ENCODE measurements around the gene SLC16A11.

SLC16A11 gene

GRCh38 chr17:7081341-7082062 lies 37.6 kb upstream of the SLC16A11 start:
- Histone ChIP-seq H3K4me1 (ENCODE audit: insufficient read depth, poor library complexity, severe bottlenecking) (no peaks in the 10 kb centered on the region), H3K9me3 (ENCODE audit: severe bottlenecking) (no peaks in the 10 kb centered on the region), H3K4me3 (ENCODE audit: severe bottlenecking) (no peak overlapping the region), H3K27me3 (ENCODE audit: insufficient read depth, poor library complexity, severe bottlenecking) (no peaks in the 10 kb centered on the region), H3K27ac (ENCODE audit: poor library complexity, severe bottlenecking) (no peak overlapping the region), H3K36me3 (ENCODE audit: low read depth) (no peaks in the 10 kb centered on the region)
- DNase-seq (ENCODE audit: low spot score): no peak
- ATAC-seq (ENCODE audit: low read depth): no peak
- no peak for TF ChIP-seq CTCF (IDR thresholded peaks at IDR 0.05; ENCODE audit: poor library complexity, severe bottlenecking)

GRCh38 chr17:7080456-7081041 lies 36.7 kb upstream of the SLC16A11 start:
- no peak for DNase-seq (ENCODE audit: low spot score)
- H3K4me1 ChIP-seq (ENCODE audit: insufficient read depth, poor library complexity, severe bottlenecking): no peaks in the 10 kb centered on the region
- H3K4me3 ChIP-seq (ENCODE audit: severe bottlenecking): no peak overlapping the region
- H3K9me3 ChIP-seq (ENCODE audit: severe bottlenecking): no peaks in the 10 kb centered on the region
- no peak for ATAC-seq (ENCODE audit: low read depth)
- H3K36me3 ChIP-seq (ENCODE audit: low read depth): no peaks in the 10 kb centered on the region
- H3K27ac ChIP-seq (ENCODE audit: poor library complexity, severe bottlenecking): no peak overlapping the region
- no peak for TF ChIP-seq CTCF (IDR thresholded peaks at IDR 0.05; ENCODE audit: poor library complexity, severe bottlenecking)
- no peaks in the 10 kb centered on the region for H3K27me3 ChIP-seq (ENCODE audit: insufficient read depth, poor library complexity, severe bottlenecking)

GRCh38 chr17:7079581-7080455 lies 35.9 kb upstream of the SLC16A11 start, which contains the start of gene CLEC10A:
Gene CLEC10A (minus strand): TSS chr17:7080251. CDS start chr17:7078812, 1,439 bp downstream.
- no peak for TF ChIP-seq CTCF (IDR thresholded peaks at IDR 0.05; ENCODE audit: poor library complexity, severe bottlenecking)
- Histone ChIP-seq H3K36me3 (ENCODE audit: low read depth) (no peaks in the 10 kb centered on the region), H3K27me3 (ENCODE audit: insufficient read depth, poor library complexity, severe bottlenecking) (no peaks in the 10 kb centered on the region), H3K4me1 (ENCODE audit: insufficient read depth, poor library complexity, severe bottlenecking) (no peaks in the 10 kb centered on the region), H3K4me3 (ENCODE audit: severe bottlenecking) (no peak within 1 kb of the TSS), H3K9me3 (ENCODE audit: severe bottlenecking) (no peaks in the 10 kb centered on the region), H3K27ac (ENCODE audit: poor library complexity, severe bottlenecking) (no peak within 1 kb of the TSS)
- ATAC-seq (ENCODE audit: low read depth) (no peak), DNase-seq (ENCODE audit: low spot score) (no peak)

GRCh38 chr17:7078711-7079110 lies 34.8 kb upstream of the SLC16A11 start:
- Histone ChIP-seq H3K36me3 (ENCODE audit: low read depth) (no peaks in the 10 kb centered on the region), H3K4me1 (ENCODE audit: insufficient read depth, poor library complexity, severe bottlenecking) (no peaks in the 10 kb centered on the region), H3K4me3 (ENCODE audit: severe bottlenecking) (no peak overlapping the region), H3K27ac (ENCODE audit: poor library complexity, severe bottlenecking) (no peak overlapping the region), H3K27me3 (ENCODE audit: insufficient read depth, poor library complexity, severe bottlenecking) (no peaks in the 10 kb centered on the region), H3K9me3 (ENCODE audit: severe bottlenecking) (no peaks in the 10 kb centered on the region)
- TF ChIP-seq CTCF (IDR thresholded peaks at IDR 0.05; ENCODE audit: poor library complexity, severe bottlenecking): no peak
- ATAC-seq (ENCODE audit: low read depth): no peak
- DNase-seq (ENCODE audit: low spot score): no peak
